IMR-90 (cell line): Measurements from ENCODE around the gene FSIP1. TPM values are rescaled to one million over a fixed set of nuclear protein-coding genes. Genes with fewer than 3 reads are reported as not detected.

Source experiments
- ATAC-seq: fragments of 200-7000 bp; cut with Tn5 transposase; 2 replicates; pipeline ENCODE4 v1.9.1; 2020; ENCODE audit warnings: low read depth, mild to moderate bottlenecking, moderate library complexity
- BruUV-seq: library from RNA; stranded (reverse); fragments of 400-500 nt; replicated peaks from 2 replicates; lab custom pipeline; 2021; lab: Mats Ljungman, UMichigan
- CTCF ChIA-PET: fragments of 300-600 bp; formaldehyde crosslinking; extraction: SDS; loops from one replicate; lab custom pipeline; 2021; ENCODE audit warnings: antibody characterized with exemption; lab: Yijun Ruan, JAX
- POLR2A ChIA-PET: fragments of 300-600 bp; sonication (Branson Sonifier 250); formaldehyde crosslinking; loops from one replicate; lab custom pipeline; 2022; ENCODE audit warnings: antibody characterized with exemption; ENCODE audit not compliant: unreplicated experiment; lab: Charles Lee
- DNase-seq: peaks from one replicate; pipeline ENCODE4 v3.0.0; 2013
- H2AFZ ChIP-seq: replicated peaks from 2 replicates; pipeline ENCODE3; 2013; ENCODE audit warnings: low read length, mild to moderate bottlenecking; ENCODE audit not compliant: poor library complexity
- H2AK5ac ChIP-seq: 2 replicates; pipeline ENCODE4 v1.6.1; 2013; ENCODE audit warnings: low read depth, low read length, inconsistent platforms
- H2AK9ac ChIP-seq: replicated peaks from 2 replicates; pipeline ENCODE3; 2013; ENCODE audit warnings: mild to moderate bottlenecking, low read depth, low read length, moderate library complexity; ENCODE audit not compliant: poor library complexity
- H2BK120ac ChIP-seq: 2 replicates; pipeline ENCODE4 v1.6.1; 2013; ENCODE audit warnings: low read depth, low read length, inconsistent platforms
- H2BK15ac ChIP-seq: 3 replicates; pipeline ENCODE4 v1.6.1; 2013; ENCODE audit warnings: low read depth, low read length, inconsistent platforms
- H2BK20ac ChIP-seq: 2 replicates; pipeline ENCODE4 v1.6.1; 2013; ENCODE audit warnings: low read depth, mild to moderate bottlenecking, inconsistent platforms, low read length, moderate library complexity
- H2BK5ac ChIP-seq: 2 replicates; pipeline ENCODE4 v1.6.1; 2013; ENCODE audit warnings: mild to moderate bottlenecking, low read depth, low read length, inconsistent platforms; ENCODE audit not compliant: poor library complexity, severe bottlenecking
- H3K14ac ChIP-seq: replicated peaks from 2 replicates; pipeline ENCODE4 v1.6.1; 2013; ENCODE audit warnings: low read depth, low read length, inconsistent platforms
- H3K18ac ChIP-seq: 2 replicates; pipeline ENCODE4 v1.6.1; 2013; ENCODE audit warnings: low read depth, low read length, control low read depth
- H3K23ac ChIP-seq: 2 replicates; pipeline ENCODE4 v1.6.1; 2013; ENCODE audit warnings: low read depth, low read length, inconsistent platforms
- H3K27ac ChIP-seq: 2 replicates; pipeline ENCODE4 v1.5.1; 2013; ENCODE audit warnings: mild to moderate bottlenecking, control low read depth, low read length; ENCODE audit not compliant: insufficient read depth
- H3K27me3 ChIP-seq: 2 replicates; pipeline ENCODE4 v1.6.1; 2013; ENCODE audit warnings: low read length; ENCODE audit not compliant: control insufficient read depth, insufficient read depth
- H3K36me3 ChIP-seq: 2 replicates; pipeline ENCODE4 v1.6.1; 2013; ENCODE audit warnings: low read length, mixed read lengths; ENCODE audit not compliant: control insufficient read depth, insufficient read depth
- H3K4ac ChIP-seq: 2 replicates; pipeline ENCODE4 v1.6.1; 2013; ENCODE audit warnings: low read depth, low read length, inconsistent platforms
- H3K4me1 ChIP-seq: 2 replicates; pipeline ENCODE4 v1.6.1; 2013; ENCODE audit warnings: low read length, mixed read lengths; ENCODE audit not compliant: control insufficient read depth, insufficient read depth
- H3K4me2 ChIP-seq: 2 replicates; pipeline ENCODE4 v1.6.1; 2013; ENCODE audit warnings: low read depth, mild to moderate bottlenecking, control low read depth, low read length, moderate library complexity
- H3K4me3 ChIP-seq: 2 replicates; pipeline ENCODE4 v1.5.1; 2013; ENCODE audit warnings: low read depth, mild to moderate bottlenecking, control low read depth, low read length, moderate library complexity; ENCODE audit not compliant: insufficient read depth
- H3K56ac ChIP-seq: 2 replicates; pipeline ENCODE4 v1.6.1; 2013; ENCODE audit warnings: low read length, inconsistent platforms; ENCODE audit not compliant: insufficient read depth; ENCODE audit errors: extremely low read depth
- H3K79me1 ChIP-seq, 2 experiments: 2 replicates each; pipeline ENCODE4 v1.6.1; 2013; ENCODE audit warnings: low read length in 2 of 2, inconsistent platforms in 1 of 2, low read depth in 1 of 2
- H3K9ac ChIP-seq: 2 replicates; pipeline ENCODE4 v1.6.1; 2013; ENCODE audit warnings: low read depth, low read length, control low read depth
- H3K9me1 ChIP-seq: 2 replicates; pipeline ENCODE4 v1.6.1; 2013; ENCODE audit warnings: low read length, inconsistent platforms; ENCODE audit not compliant: insufficient read depth
- H3K9me3 ChIP-seq: 2 replicates; pipeline ENCODE4 v1.6.1; 2013; ENCODE audit warnings: low read length; ENCODE audit not compliant: control insufficient read depth, insufficient read depth
- H4K20me1 ChIP-seq: 2 replicates; pipeline ENCODE4 v1.6.1; 2013; ENCODE audit warnings: low read length, inconsistent platforms; ENCODE audit not compliant: insufficient read depth
- H4K5ac ChIP-seq: 2 replicates; pipeline ENCODE4 v1.6.1; 2013; ENCODE audit warnings: mild to moderate bottlenecking, low read depth, low read length, control low read depth
- H4K8ac ChIP-seq, 2 experiments: 2 replicates each; pipeline ENCODE4 v1.6.1; 2013; ENCODE audit warnings: low read depth in 2 of 2, low read length in 2 of 2, control low read depth in 1 of 2, inconsistent platforms in 1 of 2
- H4K91ac ChIP-seq: 2 replicates; pipeline ENCODE4 v1.6.1; 2013; ENCODE audit warnings: low read depth, low read length, inconsistent platforms; ENCODE audit not compliant: insufficient read depth
- CEBPB ChIP-seq: IDR thresholded peaks from 2 replicates; pipeline ENCODE4 v1.6.1; 2012; ENCODE audit warnings: low read depth, low read length, improper control_type of control experiment
- FOS ChIP-seq: fragments of 150-350 bp; IDR thresholded peaks from 2 replicates; pipeline ENCODE4 v1.6.1; 2016; ENCODE audit warnings: low read depth, low read length
- MAFK ChIP-seq: IDR thresholded peaks from 2 replicates; pipeline ENCODE4 v1.6.1; 2012; ENCODE audit warnings: low read depth, low read length, improper control_type of control experiment
- MAZ ChIP-seq: IDR thresholded peaks from 2 replicates; pipeline ENCODE4 v1.6.1; 2012; ENCODE audit warnings: low read depth, mild to moderate bottlenecking, low read length, improper control_type of control experiment, moderate library complexity, borderline replicate concordance
- RFX5 ChIP-seq: IDR thresholded peaks from 2 replicates; pipeline ENCODE4 v1.8.0; 2012; ENCODE audit warnings: low read depth, mild to moderate bottlenecking, low read length, moderate library complexity
- WGBS, 2 experiments: methylation state at CpG; one replicate each; pipeline versions ENCODE4 v1.1.5 to v1.1.7; 2013; ENCODE audit warnings: missing lambda C conversion rate in 2 of 2; ENCODE audit not compliant: insufficient read length in 1 of 2; ENCODE audit errors: extremely low coverage in 2 of 2; 5-methylcytosine and 5-hydroxymethylcytosine counted together
- dilution Hi-C: fragments of 300-500 bp; cut with HindIII; formaldehyde crosslinking; loops from one replicate; pipeline ENCODE4 v1.14.3; 2018; ENCODE audit warnings: low sequenced_read_pairs; ENCODE audit not compliant: unreplicated experiment
- in situ Hi-C: fragments of 300-500 bp; cut with MboI; formaldehyde crosslinking; loops from 3 replicates; pipeline ENCODE4 v1.14.3; 2019; ENCODE audit warnings: low sequenced_read_pairs, inconsistent platforms, mixed read lengths
- intact Hi-C: fragments of 100-400 bp; cut with micrococcal nuclease; formaldehyde crosslinking; loops from 2 replicates; pipeline ENCODE4 v1.10.0; 2022
- polyA plus RNA-seq, 3 experiments: library from polyadenylated mRNA; depleted of rRNA; stranded (reverse); fragments of >200 nt; gene quantifications; 2 replicates each; pipeline ENCODE4 v1.2.3, GENCODE V29; 2012; ENCODE audit warnings: low replicate concordance in 1 of 3
- total RNA-seq: library from RNA; depleted of rRNA; stranded (reverse); fragments of >200 nt; gene quantifications from 2 replicates; pipeline ENCODE4 v1.2.3, GENCODE V29; 2012
- TF ChIP-seq, protein P1 (sequence below): conservative IDR thresholded peaks from 2 replicates; pipeline ENCODE4 v1.5.1; 2012; ENCODE audit warnings: mild to moderate bottlenecking, low read depth, low read length, improper control_type of control experiment

FSIP1 gene
- total and polyA plus RNA-seq, 2 of the 4 experiments (the other 2 are of a cell fraction): 0.10 to 0.18 TPM

DNA sequence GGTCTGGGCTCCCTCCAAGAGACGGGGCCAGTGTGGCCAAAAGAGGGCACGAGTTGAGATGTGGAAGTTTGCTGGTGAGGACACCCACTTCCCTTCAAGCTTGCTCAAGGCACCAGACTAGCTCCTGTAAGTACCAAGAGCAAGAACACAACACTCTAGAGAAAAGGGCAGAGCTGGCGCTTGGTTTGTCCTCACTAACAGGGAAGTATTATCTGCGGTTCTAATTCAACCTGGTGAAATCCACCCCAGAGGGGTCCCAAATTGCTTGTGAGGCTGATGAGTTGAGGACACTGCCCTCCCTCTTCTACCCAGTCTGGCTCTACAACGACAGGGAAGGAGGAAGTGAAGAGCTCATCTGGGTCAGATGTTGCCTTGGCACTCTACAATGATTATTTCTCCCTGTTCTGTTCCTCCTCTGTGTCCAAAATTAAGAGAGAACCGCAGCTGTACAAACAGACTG lies 16.9 kb upstream of the FSIP1 start:
- intact Hi-C loops: no loop called here
- no TSS peak for BruUV-seq

More for the DNA sequence above, 16.9 kb upstream of the FSIP1 start:
- Histone ChIP-seq H3K9ac (no peak overlapping the region), H3K18ac (no peak overlapping the region), H4K5ac (no peak overlapping the region), H3K23ac (no peak overlapping the region), H3K27me3 (no peaks in the 10 kb centered on the region), H3K79me1 (peaks cover 38 to 79% of the 10 kb centered on the region in 2 experiments), H2AFZ (no peak overlapping the region), H3K56ac (no peak overlapping the region), H2AK5ac (no peak overlapping the region; the same call in 1 of the 2 replicates), H3K36me3 (peaks cover 29% of the 10 kb centered on the region), H2BK120ac (no peak overlapping the region), H4K91ac (no peak overlapping the region), H3K4me1 (peaks cover 3% of the 10 kb centered on the region), H3K27ac (no peak overlapping the region), H3K14ac (no peak overlapping the region), H3K4ac (no peak overlapping the region), H2BK5ac (no peak overlapping the region), H3K9me1 (peaks cover 50% of the 10 kb centered on the region), H2AK9ac (no peak overlapping the region), H2BK15ac (no peak overlapping the region), H4K8ac (no peak overlapping the region), H2BK20ac (no peak overlapping the region), H3K4me2 (no peak overlapping the region), H4K20me1 (peaks cover 20% of the 10 kb centered on the region; the same call in 1 of the 2 replicates), H3K9me3 (no peaks in the 10 kb centered on the region), H3K4me3 (no peak overlapping the region)
- WGBS, 2 experiments: 60% methylated on average over 1 of the region's 6 CpGs; no CpG with 5 or more reads in 1 of the 2 experiments
- CTCF ChIA-PET: no interaction called here
- dilution Hi-C loops: no loop called here
- in situ Hi-C loops: no loop called here
- POLR2A ChIA-PET: no interaction called here
- no peak for DNase-seq
- ATAC-seq: no peak
- TF ChIP-seq RFX5: no peak
- no peak for TF ChIP-seq MAFK
- TF ChIP-seq CEBPB: no peak
- no peak for TF ChIP-seq MAZ
- TF ChIP-seq, protein P1, sequence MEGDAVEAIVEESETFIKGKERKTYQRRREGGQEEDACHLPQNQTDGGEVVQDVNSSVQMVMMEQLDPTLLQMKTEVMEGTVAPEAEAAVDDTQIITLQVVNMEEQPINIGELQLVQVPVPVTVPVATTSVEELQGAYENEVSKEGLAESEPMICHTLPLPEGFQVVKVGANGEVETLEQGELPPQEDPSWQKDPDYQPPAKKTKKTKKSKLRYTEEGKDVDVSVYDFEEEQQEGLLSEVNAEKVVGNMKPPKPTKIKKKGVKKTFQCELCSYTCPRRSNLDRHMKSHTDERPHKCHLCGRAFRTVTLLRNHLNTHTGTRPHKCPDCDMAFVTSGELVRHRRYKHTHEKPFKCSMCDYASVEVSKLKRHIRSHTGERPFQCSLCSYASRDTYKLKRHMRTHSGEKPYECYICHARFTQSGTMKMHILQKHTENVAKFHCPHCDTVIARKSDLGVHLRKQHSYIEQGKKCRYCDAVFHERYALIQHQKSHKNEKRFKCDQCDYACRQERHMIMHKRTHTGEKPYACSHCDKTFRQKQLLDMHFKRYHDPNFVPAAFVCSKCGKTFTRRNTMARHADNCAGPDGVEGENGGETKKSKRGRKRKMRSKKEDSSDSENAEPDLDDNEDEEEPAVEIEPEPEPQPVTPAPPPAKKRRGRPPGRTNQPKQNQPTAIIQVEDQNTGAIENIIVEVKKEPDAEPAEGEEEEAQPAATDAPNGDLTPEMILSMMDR: no peak
- no peak for TF ChIP-seq FOS
